ENCODE data around the gene DLG2. TPM values are rescaled to one million over a fixed set of nuclear protein-coding genes. Genes with fewer than 3 reads are reported as not detected.

The DLG2 gene
- total and polyA plus RNA-seq, 4 donors = 0.30 to 5.5 (median 0.68) TPM

DNA sequence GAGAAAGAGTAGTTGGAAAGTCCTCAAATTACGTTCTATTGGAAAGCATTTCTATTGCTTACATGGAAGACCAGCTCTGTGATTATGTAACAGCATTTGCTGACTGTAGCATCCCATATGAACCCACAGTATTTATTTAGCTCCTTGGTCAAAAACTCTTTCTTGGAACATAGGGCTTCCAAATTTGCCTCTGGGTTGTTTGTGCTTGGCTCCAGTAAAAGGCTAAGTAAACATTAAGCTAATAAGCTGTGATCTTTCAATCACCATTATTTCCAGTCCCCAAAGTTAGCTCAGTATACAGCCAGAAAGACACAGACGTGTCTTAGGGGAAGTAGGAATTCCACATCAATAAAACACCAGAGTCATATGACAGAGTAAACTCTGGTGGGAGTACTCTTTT is 668.8 kb downstream of the DLG2 start:
- TF ChIP-seq GABPA (IDR thresholded peaks at IDR 0.05 in 1 of 2, conservative IDR thresholded peaks at IDR 0.05 in 1 of 2) = no peak
- no peak for TF ChIP-seq JUND (IDR thresholded peaks at IDR 0.05)
- no peak for TF ChIP-seq SP1 (IDR thresholded peaks at IDR 0.05)
- no peak for TF ChIP-seq FOXA1 (IDR thresholded peaks at IDR 0.05)
- no peak for TF ChIP-seq RAD21 (IDR thresholded peaks at IDR 0.05)
- TF ChIP-seq FOXA2 (IDR thresholded peaks at IDR 0.05) = no peak
- no peak for TF ChIP-seq RXRA (IDR thresholded peaks at IDR 0.05)
- no peak for TF ChIP-seq EGR1 (IDR thresholded peaks at IDR 0.05; ENCODE audit: low read depth in 2 of 2)
- TF ChIP-seq, protein P1, sequence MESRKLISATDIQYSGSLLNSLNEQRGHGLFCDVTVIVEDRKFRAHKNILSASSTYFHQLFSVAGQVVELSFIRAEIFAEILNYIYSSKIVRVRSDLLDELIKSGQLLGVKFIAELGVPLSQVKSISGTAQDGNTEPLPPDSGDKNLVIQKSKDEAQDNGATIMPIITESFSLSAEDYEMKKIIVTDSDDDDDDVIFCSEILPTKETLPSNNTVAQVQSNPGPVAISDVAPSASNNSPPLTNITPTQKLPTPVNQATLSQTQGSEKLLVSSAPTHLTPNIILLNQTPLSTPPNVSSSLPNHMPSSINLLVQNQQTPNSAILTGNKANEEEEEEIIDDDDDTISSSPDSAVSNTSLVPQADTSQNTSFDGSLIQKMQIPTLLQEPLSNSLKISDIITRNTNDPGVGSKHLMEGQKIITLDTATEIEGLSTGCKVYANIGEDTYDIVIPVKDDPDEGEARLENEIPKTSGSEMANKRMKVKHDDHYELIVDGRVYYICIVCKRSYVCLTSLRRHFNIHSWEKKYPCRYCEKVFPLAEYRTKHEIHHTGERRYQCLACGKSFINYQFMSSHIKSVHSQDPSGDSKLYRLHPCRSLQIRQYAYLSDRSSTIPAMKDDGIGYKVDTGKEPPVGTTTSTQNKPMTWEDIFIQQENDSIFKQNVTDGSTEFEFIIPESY (IDR thresholded peaks at IDR 0.05) = no peak
- TF ChIP-seq HNF4A (conservative IDR thresholded peaks at IDR 0.05) = no peak
- no peak for TF ChIP-seq MAX (IDR thresholded peaks at IDR 0.05)
- no peak for TF ChIP-seq CTCF (IDR thresholded peaks at IDR 0.05; ENCODE audit: low read depth, low read length, missing input control)
- no peaks in the 10 kb centered on the region for H3K4me1 ChIP-seq (ENCODE audit: control insufficient read depth in 4 of 4, insufficient read depth in 4 of 4, low read length in 3 of 4)
- no peak for DNase-seq (ENCODE audit: low spot score)
- H3K9me3 ChIP-seq (ENCODE audit: control insufficient read depth in 4 of 4, low read length in 3 of 4) = no peaks in the 10 kb centered on the region
- no peak overlapping the region for H3K27ac ChIP-seq (ENCODE audit: low read depth in 1 of 2, low read length in 2 of 2)
- no peaks in the 10 kb centered on the region for H3K27me3 ChIP-seq (ENCODE audit: control insufficient read depth in 4 of 4, insufficient read depth in 4 of 4, low read length in 3 of 4)
- H3K9ac ChIP-seq (ENCODE audit: low read depth in 1 of 2, low read length in 2 of 2) = no peak overlapping the region
- 37% methylated on average over 2 of the region's 2 CpGs for WGBS
- no peaks in the 10 kb centered on the region for H3K36me3 ChIP-seq (ENCODE audit: control insufficient read depth in 4 of 4, insufficient read depth in 3 of 4, low read depth in 1 of 4, low read length in 3 of 4)
- no peak overlapping the region for H3K4me3 ChIP-seq (ENCODE audit: low read depth in 1 of 3, low read length in 3 of 3)

- Histone ChIP-seq H3K27me3 (ENCODE audit: control insufficient read depth in 4 of 4, insufficient read depth in 4 of 4, low read length in 3 of 4) (no peaks in the 10 kb centered on the region), H3K9me3 (ENCODE audit: control insufficient read depth in 4 of 4, low read length in 3 of 4) (no peaks in the 10 kb centered on the region), H3K4me3 (ENCODE audit: low read depth in 1 of 3, low read length in 3 of 3) (no peak overlapping the region), H3K9ac (ENCODE audit: low read depth in 1 of 2, low read length in 2 of 2) (no peak overlapping the region), H3K27ac (ENCODE audit: low read depth in 1 of 2, low read length in 2 of 2) (no peak overlapping the region), H3K4me1 (ENCODE audit: control insufficient read depth in 4 of 4, insufficient read depth in 4 of 4, low read length in 3 of 4) (no peaks in the 10 kb centered on the region), H3K36me3 (ENCODE audit: control insufficient read depth in 4 of 4, insufficient read depth in 3 of 4, low read depth in 1 of 4, low read length in 3 of 4) (no peaks in the 10 kb centered on the region)
- 88% methylated on average over 4 of the region's 4 CpGs for WGBS
- no peak for DNase-seq (ENCODE audit: low spot score)
- TF ChIP-seq GABPA (IDR thresholded peaks at IDR 0.05 in 1 of 2, conservative IDR thresholded peaks at IDR 0.05 in 1 of 2) (no peak), RAD21 (IDR thresholded peaks at IDR 0.05) (no peak), FOXA1 (IDR thresholded peaks at IDR 0.05) (no peak), REST (IDR thresholded peaks at IDR 0.05) (no peak), NR2F2 (IDR thresholded peaks at IDR 0.05) (no peak), SP1 (IDR thresholded peaks at IDR 0.05) (no peak), CTCF (IDR thresholded peaks at IDR 0.05; ENCODE audit: low read depth, low read length, missing input control) (no peak)
Observed at GRCh38 chr11:84950569-84951270, 676.4 kb downstream of the DLG2 start.
